ENCODE results near the gene MID1.
A peak's percentile ranks its signal among the peaks of the same experiment; 100 is the strongest.

Gene MID1

DNA sequence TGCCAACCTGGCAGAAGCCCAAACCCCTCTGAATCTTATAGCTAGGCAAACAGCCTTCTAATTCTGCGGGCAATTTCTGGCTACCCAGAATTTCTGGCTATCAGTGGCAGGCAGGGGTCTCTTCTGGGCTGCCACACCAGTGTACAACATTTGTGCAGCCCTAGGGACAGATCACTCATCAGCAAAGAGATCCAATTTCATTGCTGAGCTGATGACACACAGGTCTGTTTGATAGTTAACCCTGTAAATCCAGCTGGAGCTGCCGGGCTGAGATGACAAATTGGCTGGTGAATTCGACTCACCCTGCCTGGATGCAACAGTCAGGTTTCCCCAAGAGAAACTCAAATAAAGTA, 2.4 kb downstream of the MID1 start:
- H3K4me3 ChIP-seq (ENCODE audit: insufficient read depth, low read length, poor library complexity, severe bottlenecking): no peak overlapping the region
- no peak overlapping the region for H3K27ac ChIP-seq (ENCODE audit: low read depth, low read length)
- H2AFZ ChIP-seq (ENCODE audit: low read depth, low read length, severe bottlenecking): no peak overlapping the region
- no peaks in the 10 kb centered on the region for H3K27me3 ChIP-seq (ENCODE audit: low read length)
- no peaks in the 10 kb centered on the region for H3K36me3 ChIP-seq (ENCODE audit: low read length)
- H3K79me2 ChIP-seq (ENCODE audit: insufficient read depth, low read length): no peaks in the 10 kb centered on the region
- H3K9me3 ChIP-seq (ENCODE audit: insufficient read depth, low read length): no peaks in the 10 kb centered on the region
- H3K9me2 ChIP-seq (replicated peaks; ENCODE audit: insufficient read depth, low read length): no peaks in the 10 kb centered on the region
- H3K4me2 ChIP-seq (ENCODE audit: low read depth, low read length, poor library complexity, severe bottlenecking): no peak overlapping the region
- H4K20me1 ChIP-seq (ENCODE audit: low read depth, low read length): no peaks in the 10 kb centered on the region
- H3F3A ChIP-seq (ENCODE audit: insufficient read depth): no peaks in the 10 kb centered on the region
- no peak for TF ChIP-seq EZH2phosphoT487 (conservative IDR thresholded peaks at IDR 0.05; ENCODE audit: low read length)
- TF ChIP-seq, protein P1, sequence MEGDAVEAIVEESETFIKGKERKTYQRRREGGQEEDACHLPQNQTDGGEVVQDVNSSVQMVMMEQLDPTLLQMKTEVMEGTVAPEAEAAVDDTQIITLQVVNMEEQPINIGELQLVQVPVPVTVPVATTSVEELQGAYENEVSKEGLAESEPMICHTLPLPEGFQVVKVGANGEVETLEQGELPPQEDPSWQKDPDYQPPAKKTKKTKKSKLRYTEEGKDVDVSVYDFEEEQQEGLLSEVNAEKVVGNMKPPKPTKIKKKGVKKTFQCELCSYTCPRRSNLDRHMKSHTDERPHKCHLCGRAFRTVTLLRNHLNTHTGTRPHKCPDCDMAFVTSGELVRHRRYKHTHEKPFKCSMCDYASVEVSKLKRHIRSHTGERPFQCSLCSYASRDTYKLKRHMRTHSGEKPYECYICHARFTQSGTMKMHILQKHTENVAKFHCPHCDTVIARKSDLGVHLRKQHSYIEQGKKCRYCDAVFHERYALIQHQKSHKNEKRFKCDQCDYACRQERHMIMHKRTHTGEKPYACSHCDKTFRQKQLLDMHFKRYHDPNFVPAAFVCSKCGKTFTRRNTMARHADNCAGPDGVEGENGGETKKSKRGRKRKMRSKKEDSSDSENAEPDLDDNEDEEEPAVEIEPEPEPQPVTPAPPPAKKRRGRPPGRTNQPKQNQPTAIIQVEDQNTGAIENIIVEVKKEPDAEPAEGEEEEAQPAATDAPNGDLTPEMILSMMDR (IDR thresholded peaks at IDR 0.05; ENCODE audit: insufficient read depth, low read length, poor library complexity, severe bottlenecking): no peak
- no peak overlapping the region for H3K9ac ChIP-seq (ENCODE audit: low read length)

DNA sequence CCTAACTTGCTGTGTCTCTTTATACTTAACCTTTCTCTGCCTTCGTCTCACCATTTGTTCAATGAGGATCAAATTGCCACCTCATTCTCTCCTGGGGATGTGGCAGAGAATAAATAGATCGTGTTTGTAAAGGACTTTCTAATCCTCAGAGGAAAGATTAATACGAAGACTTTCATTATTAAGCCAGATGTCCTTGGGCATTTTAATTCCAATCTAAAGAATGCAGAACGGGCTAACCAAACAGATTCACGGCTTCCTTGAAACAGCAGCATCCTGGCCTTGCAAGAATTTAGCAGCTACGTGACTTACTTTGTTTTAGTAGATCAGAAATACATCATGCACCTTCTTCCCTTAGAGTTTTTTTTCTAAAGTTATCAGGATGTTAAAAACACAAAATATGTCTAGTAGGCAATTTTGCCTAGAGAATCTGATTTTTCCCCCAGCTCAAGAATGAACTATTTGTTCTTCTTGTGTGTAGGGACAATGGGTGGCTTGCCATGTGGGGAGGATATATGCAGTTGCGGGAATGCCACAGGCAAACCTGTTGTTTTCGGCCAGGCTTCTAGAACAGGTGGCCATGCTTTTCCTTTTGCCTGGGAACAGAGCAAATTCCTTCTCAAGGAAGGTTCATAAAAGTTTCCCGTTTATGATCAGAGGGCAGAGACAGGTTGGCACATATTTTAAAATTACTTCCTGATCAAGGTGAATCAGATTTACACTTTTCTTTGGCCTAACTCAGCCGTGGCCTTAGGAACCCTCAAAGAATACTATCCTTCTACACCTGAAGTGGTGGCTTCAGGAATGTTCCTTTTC, 3.0 kb downstream of the MID1 start:
- no peaks in the 10 kb centered on the region for H4K20me1 ChIP-seq (ENCODE audit: low read depth, low read length)
- H3K27ac ChIP-seq (ENCODE audit: low read depth, low read length): no peak overlapping the region
- no peak overlapping the region for H3K4me2 ChIP-seq (ENCODE audit: low read depth, low read length, poor library complexity, severe bottlenecking)
- H3F3A ChIP-seq (ENCODE audit: insufficient read depth): no peaks in the 10 kb centered on the region
- H3K27me3 ChIP-seq (ENCODE audit: low read length): no peaks in the 10 kb centered on the region
- H3K79me2 ChIP-seq (ENCODE audit: insufficient read depth, low read length): no peaks in the 10 kb centered on the region
- no peak overlapping the region for H2AFZ ChIP-seq (ENCODE audit: low read depth, low read length, severe bottlenecking)
- H3K36me3 ChIP-seq (ENCODE audit: low read length): no peaks in the 10 kb centered on the region
- no peaks in the 10 kb centered on the region for H3K9me3 ChIP-seq (ENCODE audit: insufficient read depth, low read length)
- H3K9ac ChIP-seq (ENCODE audit: low read length): no peak overlapping the region
- TF ChIP-seq EZH2phosphoT487 (conservative IDR thresholded peaks at IDR 0.05; ENCODE audit: low read length): no peak
- TF ChIP-seq, protein P1 (IDR thresholded peaks at IDR 0.05; ENCODE audit: insufficient read depth, low read length, poor library complexity, severe bottlenecking): no peak
- no peak overlapping the region for H3K4me3 ChIP-seq (ENCODE audit: insufficient read depth, low read length, poor library complexity, severe bottlenecking)
- H3K9me2 ChIP-seq (replicated peaks; ENCODE audit: insufficient read depth, low read length): no peaks in the 10 kb centered on the region

DNA sequence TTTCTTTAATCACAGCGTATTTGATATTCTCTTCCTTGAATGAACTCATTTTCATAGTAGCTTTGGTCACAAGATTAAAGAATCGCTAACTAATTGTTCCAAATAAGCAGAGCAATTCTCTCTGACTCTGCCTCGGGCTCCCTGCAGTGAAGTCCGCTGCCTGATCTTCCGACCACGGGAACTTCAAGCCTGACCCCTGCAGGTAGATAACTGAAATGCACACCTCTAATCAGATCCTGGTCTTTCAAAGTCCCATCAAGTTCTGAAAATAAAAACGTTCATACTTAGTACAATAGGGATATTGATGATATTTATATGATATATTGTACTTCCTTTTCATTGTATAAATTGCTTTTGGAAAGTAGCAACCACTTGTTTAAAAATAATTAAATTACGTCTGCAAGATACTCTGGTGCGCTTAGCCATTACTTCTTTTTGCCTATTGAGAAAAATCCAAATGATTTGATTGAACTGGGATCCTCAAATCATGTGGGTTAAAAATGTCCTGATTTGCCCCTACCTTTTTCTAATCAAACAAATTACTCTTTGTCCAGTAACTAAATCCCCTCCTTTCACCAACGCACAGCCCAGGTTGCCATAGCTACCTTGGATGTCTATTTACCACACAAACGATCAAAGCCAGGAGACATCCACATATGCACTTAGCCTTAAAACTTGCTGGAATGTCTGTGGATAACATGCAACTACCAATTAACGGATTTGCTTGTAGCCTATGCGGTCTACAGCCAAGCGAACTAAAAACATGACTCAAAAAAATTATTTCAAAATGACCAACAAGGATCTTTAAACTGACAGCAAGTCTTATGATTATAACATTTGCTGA, 4.2 kb downstream of the MID1 start:
- Histone ChIP-seq H3K36me3 (ENCODE audit: low read length) (no peaks in the 10 kb centered on the region), H3K9me2 (replicated peaks; ENCODE audit: insufficient read depth, low read length) (no peaks in the 10 kb centered on the region), H3K27ac (ENCODE audit: low read depth, low read length) (no peak overlapping the region), H3F3A (ENCODE audit: insufficient read depth) (no peaks in the 10 kb centered on the region), H4K20me1 (ENCODE audit: low read depth, low read length) (no peaks in the 10 kb centered on the region), H3K79me2 (ENCODE audit: insufficient read depth, low read length) (no peaks in the 10 kb centered on the region), H3K9me3 (ENCODE audit: insufficient read depth, low read length) (no peaks in the 10 kb centered on the region), H3K27me3 (ENCODE audit: low read length) (no peaks in the 10 kb centered on the region), H2AFZ (ENCODE audit: low read depth, low read length, severe bottlenecking) (no peak overlapping the region), H3K4me2 (ENCODE audit: low read depth, low read length, poor library complexity, severe bottlenecking) (no peak overlapping the region), H3K4me3 (ENCODE audit: insufficient read depth, low read length, poor library complexity, severe bottlenecking) (no peak overlapping the region), H3K9ac (ENCODE audit: low read length) (no peak overlapping the region)
- no peak for TF ChIP-seq EZH2phosphoT487 (conservative IDR thresholded peaks at IDR 0.05; ENCODE audit: low read length)
- TF ChIP-seq, protein P1 (IDR thresholded peaks at IDR 0.05; ENCODE audit: insufficient read depth, low read length, poor library complexity, severe bottlenecking): peak; percentile 30

Measured in SU-DHL-6 (cell line).